Urinary bladder (tissue), 4 donors: ENCODE measurements around the gene STOX2. TPM values are rescaled to one million over a fixed set of nuclear protein-coding genes. Genes with fewer than 3 reads are reported as not detected.

ENCODE experiments used
- DNase-seq: peaks from one replicate; pipeline ENCODE4 v3.0.0-alpha.2; 2015; ENCODE audit errors: extremely low spot score
- H3K27ac ChIP-seq: one replicate; pipeline ENCODE4 v1.5.1; 2013; ENCODE audit warnings: low read depth, mild to moderate bottlenecking, moderate library complexity
- H3K36me3 ChIP-seq: one replicate; pipeline ENCODE4 v1.6.1; 2013; ENCODE audit warnings: mild to moderate bottlenecking, moderate library complexity; ENCODE audit not compliant: insufficient read depth
- H3K4me1 ChIP-seq: one replicate; pipeline ENCODE4 v1.6.1; 2013; ENCODE audit warnings: mild to moderate bottlenecking, moderate library complexity; ENCODE audit not compliant: insufficient read depth
- H3K4me3 ChIP-seq: one replicate; pipeline ENCODE4 v1.5.1; 2013; ENCODE audit warnings: low read depth, low read length
- WGBS: extraction: QIAGEN DNeasy Blood & Tissue Kit; methylation state at CpG from one replicate; pipeline ENCODE4 v1.1.7; 2013; 5-methylcytosine and 5-hydroxymethylcytosine counted together
- polyA plus RNA-seq: library from polyadenylated mRNA; stranded (reverse); fragments of 200-250 nt; gene quantifications from one replicate; pipeline ENCODE4 v1.2.3, GENCODE V29; 2013
- total RNA-seq: library from RNA; depleted of rRNA; stranded (reverse); fragments of >200 nt; gene quantifications from one replicate; pipeline ENCODE4 v1.2.3, GENCODE V29; 2014
- donor health status: healthy with polysubstance abuse.
- donor health status: healthy.

Gene STOX2
- total and polyA plus RNA-seq, 2 donors = 4.0 to 35.7 TPM

- no peaks in the 10 kb centered on the region for H3K36me3 ChIP-seq
- WGBS = 51% methylated on average over 9 of the region's 9 CpGs
- peak overlapping the region; percentile 76 for H3K27ac ChIP-seq
- no peaks in the 10 kb centered on the region for H3K4me1 ChIP-seq
- H3K4me3 ChIP-seq = no peak overlapping the region
- DNase-seq = no peak
Measured at GRCh38 chr4:183988874-183989273, 83.8 kb downstream of the STOX2 start.

- 35% methylated on average over 6 of the region's 6 CpGs for WGBS
- peak; percentile 63 for DNase-seq
- H3K27ac ChIP-seq = no peak overlapping the region
- H3K4me1 ChIP-seq = no peaks in the 10 kb centered on the region
- H3K4me3 ChIP-seq = no peak overlapping the region
- H3K36me3 ChIP-seq = no peaks in the 10 kb centered on the region
Measured at GRCh38 chr4:183989461-183989860, 84.4 kb downstream of the STOX2 start.

GRCh38 chr4:183989931-183990330 is 84.8 kb downstream of the STOX2 start:
- Histone ChIP-seq H3K4me3 (no peak overlapping the region), H3K27ac (no peak overlapping the region), H3K36me3 (no peaks in the 10 kb centered on the region), H3K4me1 (no peaks in the 10 kb centered on the region)
- 45% methylated on average over 2 of the region's 2 CpGs for WGBS
- no peak for DNase-seq

- WGBS = 80% methylated on average over 6 of the region's 6 CpGs
- H3K36me3 ChIP-seq = no peaks in the 10 kb centered on the region
- H3K4me1 ChIP-seq = no peaks in the 10 kb centered on the region
- no peak overlapping the region for H3K27ac ChIP-seq
- H3K4me3 ChIP-seq = no peak overlapping the region
- DNase-seq = no peak
Measured at GRCh38 chr4:183993676-183994075, 88.6 kb downstream of the STOX2 start.

- H3K4me1 ChIP-seq = no peaks in the 10 kb centered on the region
- 66% methylated on average over 11 of the region's 11 CpGs for WGBS
- H3K4me3 ChIP-seq = no peak overlapping the region
- H3K27ac ChIP-seq = no peak overlapping the region
- no peaks in the 10 kb centered on the region for H3K36me3 ChIP-seq
- DNase-seq = no peak
Measured at GRCh38 chr4:183995570-183995969, 90.5 kb downstream of the STOX2 start.

- no peak overlapping the region for H3K27ac ChIP-seq
- DNase-seq = no peak
- no peaks in the 10 kb centered on the region for H3K36me3 ChIP-seq
- no peaks in the 10 kb centered on the region for H3K4me1 ChIP-seq
- 84% methylated on average over 4 of the region's 4 CpGs for WGBS
- H3K4me3 ChIP-seq = no peak overlapping the region
Measured at GRCh38 chr4:183996868-183997267, 91.8 kb downstream of the STOX2 start.

- Histone ChIP-seq H3K4me3 (no peak overlapping the region), H3K27ac (no peak overlapping the region), H3K4me1 (no peaks in the 10 kb centered on the region), H3K36me3 (no peaks in the 10 kb centered on the region)
- 95% methylated on average over 6 of the region's 6 CpGs for WGBS
- no peak for DNase-seq
Measured at GRCh38 chr4:183999435-183999834, 94.3 kb downstream of the STOX2 start.

- Histone ChIP-seq H3K27ac (no peak overlapping the region), H3K36me3 (no peaks in the 10 kb centered on the region), H3K4me1 (no peaks in the 10 kb centered on the region), H3K4me3 (no peak overlapping the region)
- WGBS = 91% methylated on average over 26 of the region's 26 CpGs
- DNase-seq = no peak
Measured at GRCh38 chr4:184000457-184001396, 95.6 kb downstream of the STOX2 start.

- H3K4me3 ChIP-seq = no peak overlapping the region
- H3K27ac ChIP-seq = no peak overlapping the region
- H3K4me1 ChIP-seq = no peaks in the 10 kb centered on the region
- 93% methylated on average over 4 of the region's 4 CpGs for WGBS
- DNase-seq = no peak
- H3K36me3 ChIP-seq = no peaks in the 10 kb centered on the region
Measured at GRCh38 chr4:184003433-184003832, 98.3 kb downstream of the STOX2 start.

GRCh38 chr4:184007891-184008290 is 102.8 kb downstream of the STOX2 start:
- 73% methylated on average over 3 of the region's 3 CpGs for WGBS
- Histone ChIP-seq H3K36me3 (peaks cover 2% of the 10 kb centered on the region), H3K4me3 (no peak overlapping the region), H3K27ac (no peak overlapping the region), H3K4me1 (no peaks in the 10 kb centered on the region)
- no peak for DNase-seq

- no peak for DNase-seq
- Histone ChIP-seq H3K4me3 (no peak overlapping the region), H3K27ac (no peak overlapping the region), H3K36me3 (peaks cover 2% of the 10 kb centered on the region), H3K4me1 (no peaks in the 10 kb centered on the region)
- WGBS = 97% methylated on average over 14 of the region's 14 CpGs
Measured at GRCh38 chr4:184010696-184011095, 105.6 kb downstream of the STOX2 start.

GRCh38 chr4:184011826-184012380 is 106.8 kb downstream of the STOX2 start:
- Histone ChIP-seq H3K36me3 (peaks cover 2% of the 10 kb centered on the region), H3K4me1 (no peaks in the 10 kb centered on the region), H3K27ac (no peak overlapping the region), H3K4me3 (no peak overlapping the region)
- DNase-seq = no peak
- WGBS = 30% methylated on average over 2 of the region's 2 CpGs

- Histone ChIP-seq H3K4me1 (no peaks in the 10 kb centered on the region), H3K36me3 (peaks cover 2% of the 10 kb centered on the region), H3K27ac (no peak overlapping the region), H3K4me3 (no peak overlapping the region)
- 41% methylated on average over 3 of the region's 3 CpGs for WGBS
- DNase-seq = peak; percentile 56
Measured at GRCh38 chr4:184012937-184013336, 107.8 kb downstream of the STOX2 start.

- H3K36me3 ChIP-seq = peaks cover under 1% of the 10 kb centered on the region
- H3K4me3 ChIP-seq = no peak overlapping the region
- WGBS = 80% methylated on average over 6 of the region's 6 CpGs
- H3K27ac ChIP-seq = no peak overlapping the region
- no peaks in the 10 kb centered on the region for H3K4me1 ChIP-seq
- no peak for DNase-seq
Measured at GRCh38 chr4:184014301-184014700, 109.2 kb downstream of the STOX2 start.
